ENCODE data around the gene THAP10.
A peak's percentile ranks its signal among the peaks of the same experiment; 100 is the strongest.

The THAP10 gene

GRCh38 chr15:70853973-70854665 lies 38.1 kb downstream of the THAP10 start, which contains the start of gene LARP6:
TSS of gene LARP6 (minus strand) at chr15:70854157. CDS start at chr15:70854088, 69 bp downstream.
- no peak for DNase-seq (ENCODE audit: low read depth)

GRCh38 chr15:70853318-70853972 lies 38.8 kb downstream of the THAP10 start:
- peak; percentile 87 for DNase-seq (ENCODE audit: low read depth)

GRCh38 chr15:70852501-70853317 lies 39.5 kb downstream of the THAP10 start:
- DNase-seq (ENCODE audit: low read depth) = peak; percentile 40

- DNase-seq (ENCODE audit: low read depth) = no peak
These were observed 40.3 kb downstream of the THAP10 start for GRCh38 chr15:70851889-70852288.

GRCh38 chr15:70845602-70846360 lies 46.5 kb downstream of the THAP10 start:
- DNase-seq (ENCODE audit: low read depth) = no peak

DNA sequence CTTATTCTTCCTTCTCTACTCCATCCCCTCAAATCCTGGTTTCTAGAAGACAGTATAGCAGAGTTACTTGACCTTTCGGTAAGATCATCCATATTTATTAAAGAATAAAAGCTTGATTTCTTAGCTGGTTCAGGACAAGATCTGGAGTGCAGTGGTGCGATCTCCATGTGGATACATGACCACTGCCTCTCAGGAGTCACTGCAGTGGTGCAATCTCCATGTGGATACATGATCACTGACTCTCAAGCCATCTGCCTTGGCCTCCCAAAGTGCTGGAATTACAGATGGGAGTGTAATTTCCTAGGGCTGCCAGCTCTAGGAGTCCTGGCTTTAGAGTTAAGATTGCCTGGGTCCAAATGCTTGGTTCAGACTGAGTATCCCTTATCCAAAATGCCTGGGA lies 54.8 kb downstream of the THAP10 start:
- DNase-seq (ENCODE audit: low read depth) = no peak

GRCh38 chr15:70835841-70836240 lies 56.4 kb downstream of the THAP10 start:
- no peak for DNase-seq (ENCODE audit: low read depth)

DNA sequence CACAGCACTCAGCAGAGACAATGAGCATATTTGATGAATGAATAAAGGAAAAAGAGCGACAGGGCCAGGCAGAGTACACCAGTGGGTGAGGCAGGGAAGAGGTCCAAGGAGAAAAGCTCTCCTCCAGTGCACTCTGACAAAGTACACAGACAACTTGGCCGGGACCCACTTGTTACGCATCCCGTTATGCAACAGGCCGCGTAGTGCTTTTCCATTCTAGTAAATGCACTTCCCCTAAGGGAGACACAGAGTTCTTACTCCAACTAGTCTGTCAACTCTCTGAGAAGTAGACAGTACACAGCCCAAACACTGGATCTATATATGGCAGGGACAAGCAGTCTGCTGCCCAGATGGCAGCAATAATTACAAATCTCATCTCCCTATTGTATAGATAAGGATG lies 56.8 kb downstream of the THAP10 start:
- DNase-seq (ENCODE audit: low read depth) = no peak

GRCh38 chr15:70834999-70835398 lies 57.2 kb downstream of the THAP10 start:
- DNase-seq (ENCODE audit: low read depth) = no peak

DNA sequence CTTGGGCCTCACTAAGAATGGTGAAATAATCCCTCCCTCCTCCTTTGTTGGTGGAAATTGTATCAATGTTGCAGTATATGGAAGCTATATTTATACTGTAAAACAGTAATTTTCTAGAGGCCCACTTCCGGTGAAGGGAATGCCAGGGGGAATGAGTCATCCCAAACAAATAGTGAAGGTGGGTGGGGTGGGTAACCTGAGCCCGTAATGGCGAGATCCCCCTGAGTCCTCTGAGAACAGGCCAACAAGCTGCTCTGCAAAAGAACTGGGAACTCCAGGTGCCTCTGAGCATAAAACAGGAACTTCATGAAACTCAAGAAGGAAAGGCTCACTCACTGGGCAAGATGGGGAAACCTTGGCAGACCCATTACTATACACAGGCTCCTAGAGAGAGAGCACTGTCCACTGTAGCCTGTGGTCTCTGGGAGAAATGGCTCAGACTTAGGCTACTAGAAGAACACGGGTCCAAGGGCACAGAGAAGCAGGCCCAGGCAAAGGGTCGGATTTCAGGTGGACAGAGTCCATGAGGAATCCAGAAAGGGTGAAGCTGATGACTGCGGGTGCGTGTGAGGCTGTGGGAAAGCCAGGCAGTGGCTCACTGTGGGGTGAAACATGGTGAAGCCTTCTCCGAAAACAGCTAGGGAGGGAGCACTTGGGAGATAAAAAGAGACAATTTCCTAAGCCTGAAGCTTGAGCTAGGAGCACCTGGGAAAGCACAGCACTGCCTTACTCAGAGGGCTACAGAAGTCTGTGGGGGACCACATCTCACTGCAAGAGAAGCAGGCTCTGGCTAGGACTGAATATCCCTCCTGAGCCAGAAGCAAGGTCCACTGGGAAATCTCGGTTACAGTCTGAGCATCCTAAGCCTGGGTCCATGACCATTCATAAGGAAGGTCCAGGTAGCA lies 58.1 kb downstream of the THAP10 start:
- DNase-seq (ENCODE audit: low read depth) = peak; percentile 74

- no peak for DNase-seq (ENCODE audit: low read depth)
These were observed 58.8 kb downstream of the THAP10 start for GRCh38 chr15:70833422-70833821.

DNA sequence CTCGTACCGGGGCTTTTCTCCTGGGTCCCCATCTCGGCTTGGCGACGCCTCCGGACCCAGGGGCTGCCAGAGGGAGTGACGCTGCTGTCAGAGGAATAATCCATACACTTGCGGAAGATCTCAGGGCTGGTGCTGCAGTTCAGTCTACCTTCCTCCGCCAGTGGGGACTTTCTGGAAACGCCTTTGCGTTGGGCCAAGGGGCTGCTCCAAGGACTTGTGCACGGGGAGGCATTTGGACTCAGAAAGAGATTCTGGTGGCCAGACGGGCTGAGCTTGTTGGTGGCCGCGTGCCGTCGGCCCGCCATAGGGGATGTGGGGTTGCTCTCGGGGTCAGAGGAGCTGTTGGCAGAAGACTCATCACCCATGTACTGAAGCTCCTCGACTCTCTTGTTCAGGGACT lies 60.1 kb downstream of the THAP10 start:
- DNase-seq (ENCODE audit: low read depth) = no peak
